Endothelial cell of hepatic sinusoid (primary cell): Measurements from ENCODE around the gene MAGI1.

ENCODE experiments used
- in situ Hi-C: cut with HindIII; loops from 2 replicates; pipeline ENCODE4 v1.10.0; 2017; ENCODE audit warnings: low sequenced_read_pairs

Gene MAGI1

DNA sequence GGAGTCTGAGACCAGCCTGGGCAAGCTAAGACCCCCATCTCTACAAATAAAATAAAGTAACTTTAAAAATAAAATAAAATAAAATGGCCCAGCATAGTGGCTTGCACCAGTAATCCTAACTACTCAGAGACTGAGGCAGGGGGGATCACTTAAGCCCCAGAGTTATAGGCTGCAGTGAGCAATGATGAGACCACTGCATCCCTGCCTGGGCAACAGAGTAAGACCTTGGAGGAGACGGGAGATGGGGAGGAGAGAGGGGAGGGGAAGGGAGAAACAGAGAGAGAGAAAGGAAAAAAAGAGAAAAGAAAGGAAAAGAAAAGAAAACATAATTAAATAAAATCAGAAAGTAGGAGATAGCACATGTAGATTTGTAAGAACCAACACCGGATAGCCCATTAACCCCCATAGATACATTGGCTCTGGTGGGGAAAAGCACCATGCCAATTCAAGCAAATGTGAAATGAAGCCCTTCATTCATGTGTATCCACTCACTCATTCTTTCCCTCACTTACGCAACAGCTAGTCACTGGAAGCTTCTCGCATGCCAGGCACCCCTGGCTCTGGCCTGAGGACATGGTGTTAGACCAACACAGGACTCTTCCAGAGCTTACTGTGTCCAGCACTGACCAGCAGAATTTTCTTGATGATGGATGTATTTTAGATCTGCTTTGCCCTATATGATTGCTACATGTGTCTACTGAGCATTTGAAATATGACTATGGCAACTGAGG, 183.2 kb downstream of the MAGI1 start:
- in situ Hi-C loops, result no loop called here

DNA sequence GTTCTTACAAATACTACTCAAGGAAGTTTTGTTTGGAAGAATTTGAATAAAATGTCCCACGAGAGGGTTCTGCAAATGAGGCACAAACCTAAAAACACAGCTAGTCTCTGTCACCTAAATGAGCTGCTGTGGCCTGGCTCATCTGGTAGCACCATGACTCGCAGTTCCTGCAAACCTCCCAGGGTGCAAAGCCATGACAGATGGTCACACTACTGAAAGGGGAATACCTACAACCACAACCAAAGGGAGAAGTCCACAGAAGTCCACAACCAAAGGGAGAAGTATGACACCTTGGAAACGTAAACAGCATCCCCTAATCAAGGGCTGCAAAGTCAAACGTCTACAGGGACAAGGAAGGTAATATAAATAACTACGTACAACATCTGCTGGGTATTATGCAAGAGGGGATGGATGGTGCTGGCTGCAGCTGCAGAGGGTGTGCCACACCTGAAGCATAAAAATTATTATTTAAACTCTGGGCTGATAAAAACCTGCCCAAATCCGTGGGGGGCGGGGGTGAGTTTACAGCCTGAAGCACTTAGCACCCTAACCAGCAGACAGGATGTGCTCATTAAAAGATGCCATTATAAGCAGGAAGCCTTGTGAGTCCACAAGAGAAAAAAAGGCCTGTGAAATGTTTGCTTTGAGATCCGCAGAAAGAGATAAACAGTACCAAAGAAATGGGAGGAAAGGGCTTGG, 184.0 kb downstream of the MAGI1 start:
- in situ Hi-C loops, result no loop called here

DNA sequence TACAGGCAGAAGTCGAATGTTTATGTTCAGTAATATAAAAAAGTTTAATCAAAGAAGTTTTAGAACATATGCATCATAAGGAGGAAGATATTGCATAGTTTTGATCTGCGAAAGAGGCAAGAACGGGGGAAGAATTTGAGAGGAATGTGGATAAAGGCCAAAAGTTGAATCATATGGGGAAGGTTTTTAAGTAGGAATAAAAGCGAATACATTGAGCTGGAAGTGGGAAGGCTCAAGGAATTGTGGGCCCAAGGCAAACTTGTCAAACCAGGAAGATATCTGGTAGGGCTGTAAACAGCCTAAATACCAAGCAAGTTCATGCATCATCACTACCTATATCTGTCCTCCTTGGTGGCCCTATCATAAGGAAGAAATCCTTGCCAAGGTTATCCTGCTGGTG, 186.9 kb downstream of the MAGI1 start:
- in situ Hi-C loops, result no loop called here

DNA sequence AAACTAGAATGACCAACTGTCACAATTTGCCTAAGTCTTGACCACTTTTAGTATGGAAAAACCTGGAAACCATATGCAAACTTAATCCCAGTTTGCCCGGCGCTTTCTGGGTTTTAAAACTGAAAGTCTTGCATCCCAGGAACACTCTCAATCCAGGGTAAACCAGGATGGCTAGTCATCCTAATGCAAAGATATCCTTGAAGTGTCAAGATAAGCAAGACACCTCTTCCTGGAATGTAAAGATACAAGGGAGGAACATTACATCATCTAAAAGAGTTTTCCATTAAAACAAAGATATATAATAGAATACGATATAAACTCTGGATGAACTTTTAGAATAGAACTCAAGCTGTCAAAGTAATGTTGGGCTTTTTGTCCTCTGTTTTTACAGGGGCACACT, 188.5 kb downstream of the MAGI1 start:
- in situ Hi-C loops, result no loop called here

DNA sequence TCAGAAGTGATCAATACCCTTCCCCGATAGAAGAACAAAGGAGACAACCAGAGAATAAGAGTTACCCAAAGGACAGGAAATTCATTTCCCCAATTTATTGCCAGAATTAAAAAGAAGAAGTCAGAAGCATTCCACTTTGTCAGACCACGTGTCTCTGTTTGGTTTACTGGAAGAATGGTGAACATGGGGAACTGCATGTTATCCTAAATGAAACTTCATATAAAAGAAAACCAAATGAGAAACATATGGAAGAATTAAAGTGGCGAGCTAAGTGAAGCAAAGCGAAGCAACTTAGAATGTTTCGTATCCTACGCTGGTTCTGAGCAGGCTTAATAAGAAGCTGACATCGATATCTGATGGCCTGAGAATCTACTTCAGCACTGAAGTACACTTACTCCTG, 190.7 kb downstream of the MAGI1 start:
- in situ Hi-C loops, result no loop called here

DNA sequence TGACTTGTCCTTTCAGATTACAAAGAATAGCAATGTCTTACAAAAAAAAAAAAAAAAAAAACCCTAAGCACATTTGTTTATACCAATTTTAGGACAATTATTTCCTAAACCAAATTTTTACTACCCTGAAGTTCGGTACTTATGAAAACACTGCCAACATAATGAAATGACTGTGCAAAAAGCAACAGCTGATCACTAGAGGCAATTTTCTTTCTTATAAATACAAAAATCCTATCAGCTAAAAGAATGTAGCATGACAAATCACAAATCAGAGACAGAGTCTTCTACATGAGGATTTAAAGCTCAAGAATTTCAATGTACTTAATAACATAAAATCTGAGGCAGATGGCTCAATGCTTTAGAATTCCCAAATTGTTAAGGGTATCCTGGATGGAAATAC, 191.8 kb downstream of the MAGI1 start:
- in situ Hi-C loops, result no loop called here

DNA sequence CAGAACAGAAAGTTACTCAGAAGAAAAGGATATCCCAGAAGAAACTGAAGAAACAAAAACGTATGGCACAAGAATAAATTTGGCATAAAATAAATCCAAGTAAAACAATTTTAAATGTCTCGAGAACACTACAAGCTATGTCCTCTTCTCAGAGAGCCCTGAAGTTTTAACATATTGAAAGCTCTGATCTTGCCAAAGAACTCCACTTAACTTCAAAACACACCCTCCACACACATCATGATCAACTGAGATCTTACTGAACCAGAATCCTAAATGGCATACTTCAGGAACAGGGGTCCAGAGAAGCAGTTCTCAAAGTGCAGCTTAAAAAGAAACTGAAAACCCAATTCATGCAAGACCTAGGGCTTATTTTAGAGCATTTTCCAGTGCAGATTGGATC, 194.3 kb downstream of the MAGI1 start:
- in situ Hi-C loops, result no loop called here

DNA sequence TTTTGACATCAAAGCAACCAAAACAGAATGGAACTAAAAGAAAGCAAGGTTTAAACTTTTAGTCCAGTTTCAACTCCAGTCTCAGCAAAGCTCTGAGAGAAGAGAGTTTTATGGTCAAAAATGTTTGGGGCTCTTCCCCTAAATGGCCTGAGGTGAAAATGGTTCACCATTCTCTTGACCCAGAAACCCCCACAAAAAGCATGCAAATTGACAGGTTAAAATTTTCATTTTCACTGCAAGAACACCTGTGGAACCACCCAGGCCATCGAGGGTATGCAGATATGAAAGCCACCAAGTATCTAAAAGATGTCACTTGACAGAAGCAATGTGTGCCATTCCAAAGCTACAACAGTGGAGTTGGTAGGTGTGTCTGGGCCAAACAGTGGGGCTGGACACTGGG, 195.0 kb downstream of the MAGI1 start:
- in situ Hi-C loops, result no loop called here

DNA sequence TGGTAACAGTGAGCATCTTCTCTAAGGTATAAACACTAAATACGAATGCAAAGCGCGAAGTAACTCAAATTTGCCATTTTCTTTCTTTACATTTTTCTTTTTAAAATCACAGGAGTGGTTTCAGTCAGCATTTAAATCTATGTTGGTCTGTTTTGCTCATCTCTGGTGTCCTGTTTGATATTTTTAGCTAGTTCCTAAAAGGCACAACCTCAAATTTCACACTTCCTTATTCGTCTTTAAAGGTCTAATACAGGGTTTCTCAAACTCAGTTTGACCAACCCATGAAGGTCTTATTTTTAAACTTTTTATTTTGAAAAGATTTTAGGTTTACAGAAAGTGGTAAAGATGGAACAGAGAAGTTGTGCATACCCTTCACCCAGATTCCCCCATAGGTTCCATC, 201.1 kb downstream of the MAGI1 start:
- in situ Hi-C loops, result no loop called here

DNA sequence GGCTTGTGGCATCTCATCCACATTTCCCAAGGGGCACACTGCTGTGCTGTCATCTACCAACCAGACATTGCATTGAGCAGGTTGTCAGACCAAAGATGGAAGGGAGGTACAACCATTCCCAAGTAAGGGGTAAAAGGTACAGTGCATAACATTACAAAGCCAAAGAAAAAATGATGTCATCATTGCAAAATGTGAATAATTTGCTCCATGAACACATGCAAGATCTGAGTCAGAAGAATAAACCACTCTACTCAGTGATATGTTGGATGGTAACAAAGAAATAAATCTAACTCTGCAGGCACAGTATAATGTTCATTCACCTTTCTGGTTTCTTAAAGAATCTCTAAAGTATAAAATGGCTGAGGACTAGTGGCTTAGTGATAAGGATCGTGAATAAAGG, 202.7 kb downstream of the MAGI1 start:
- in situ Hi-C loops, result no loop called here

DNA sequence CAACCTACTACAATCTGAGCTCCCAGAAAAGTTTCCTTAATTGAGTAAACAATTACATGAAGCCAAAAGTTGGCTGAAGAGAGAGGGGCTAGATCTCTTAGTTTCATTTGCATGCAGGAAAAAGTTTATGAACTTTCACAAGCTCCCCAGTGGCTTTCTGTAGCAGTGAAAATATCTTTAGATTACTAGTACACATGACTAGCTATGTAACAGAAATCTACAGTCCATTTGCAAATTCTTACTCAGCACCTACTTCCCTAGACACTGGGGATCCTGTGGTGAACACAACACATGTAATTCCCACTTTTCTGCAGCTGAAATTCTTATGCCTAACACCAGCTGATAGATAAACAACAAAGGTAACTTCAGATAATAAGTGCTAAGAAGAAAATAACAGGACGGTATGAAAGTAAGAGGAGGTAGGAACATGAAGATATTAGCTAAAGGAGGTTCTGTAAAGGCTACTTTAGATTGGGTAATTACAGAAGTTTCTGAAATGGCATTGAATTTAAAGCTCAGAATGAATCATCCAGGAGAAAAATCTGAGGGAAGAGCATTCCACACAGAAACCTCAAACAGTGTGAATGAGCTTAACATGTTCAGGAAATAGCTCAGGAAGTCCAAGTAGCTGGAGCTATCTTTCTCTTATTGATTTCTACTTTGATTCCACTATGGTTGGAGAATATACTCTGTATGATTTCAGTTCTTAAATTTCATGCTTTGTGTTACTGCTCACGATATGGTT, 204.8 kb downstream of the MAGI1 start:
- in situ Hi-C loops, result loop anchor here (5.0 kb wide), 1 partner anchor 37 kb away; no protein-coding TSS in a partner anchor

DNA sequence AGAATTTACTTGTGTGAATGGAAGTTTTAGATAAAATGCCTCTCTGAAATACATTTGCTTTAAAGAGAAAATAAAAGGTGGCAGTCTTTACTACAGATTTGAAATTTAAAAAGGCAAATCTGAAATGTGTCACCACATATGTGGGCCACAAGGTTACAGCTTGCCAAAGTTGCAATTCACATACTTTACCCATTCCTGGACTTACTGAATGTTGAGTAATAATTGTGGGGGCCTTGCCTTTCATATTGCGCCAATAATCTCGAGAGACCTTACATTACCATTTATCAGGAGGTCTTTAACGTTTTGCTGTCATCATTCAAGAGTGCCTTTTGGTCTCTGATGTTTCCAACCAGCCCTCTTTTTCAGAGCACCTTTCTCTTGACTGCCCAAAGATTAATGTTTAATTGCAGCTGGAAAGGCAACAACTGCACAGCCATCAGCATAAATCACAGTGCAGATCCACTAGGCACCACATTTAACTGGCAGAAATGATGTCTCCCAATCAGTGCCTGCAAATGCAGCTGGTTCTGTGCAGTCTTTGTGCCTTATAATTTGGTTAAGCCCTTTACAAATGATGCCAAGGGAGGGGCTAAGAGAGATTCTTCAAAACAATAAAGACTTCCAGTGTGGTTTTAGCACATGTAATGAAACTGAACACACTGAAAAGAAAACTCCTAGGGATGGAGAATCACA, 206.8 kb downstream of the MAGI1 start:
- in situ Hi-C loops, result loop anchor here (5.0 kb wide), 1 partner anchor 35 kb away; no protein-coding TSS in a partner anchor

DNA sequence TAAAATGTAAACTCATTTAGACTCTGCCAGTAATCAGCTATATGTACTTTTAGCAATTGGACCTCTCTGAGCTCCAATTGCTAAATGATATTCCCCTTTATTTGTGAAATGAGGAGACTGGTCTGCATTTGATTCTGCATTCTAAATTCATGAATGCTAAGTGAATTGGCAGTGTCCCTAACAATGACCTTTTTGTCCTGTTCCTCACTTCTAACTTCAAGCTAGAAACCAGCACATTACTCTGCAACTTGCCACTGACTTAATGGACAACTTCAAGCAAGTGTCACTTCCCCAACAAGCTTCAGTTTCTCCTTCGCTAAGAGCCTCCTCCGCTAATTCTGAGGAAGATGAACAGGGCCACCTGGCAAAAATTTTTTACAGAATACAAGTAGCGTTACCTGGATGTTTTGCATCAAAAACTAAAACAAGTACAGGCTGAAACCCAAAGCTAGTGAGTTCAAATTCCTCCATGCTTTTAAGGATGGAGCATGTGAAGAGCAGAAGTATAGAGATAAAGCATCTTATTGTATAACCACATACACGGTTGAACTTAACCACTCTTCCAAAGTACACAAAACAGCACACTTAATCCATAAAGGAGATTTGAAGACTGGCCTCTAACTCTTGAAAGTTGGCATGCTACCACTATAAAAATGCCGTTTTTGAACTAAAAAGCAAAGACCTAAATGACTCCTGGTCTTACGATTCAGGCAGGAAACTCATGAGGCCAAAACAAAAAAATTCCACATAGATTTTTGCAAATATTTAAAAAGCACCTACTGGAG, 207.6 kb downstream of the MAGI1 start:
- in situ Hi-C loops, result loop anchor here (5.0 kb wide), 1 partner anchor 34 kb away; no protein-coding TSS in a partner anchor

DNA sequence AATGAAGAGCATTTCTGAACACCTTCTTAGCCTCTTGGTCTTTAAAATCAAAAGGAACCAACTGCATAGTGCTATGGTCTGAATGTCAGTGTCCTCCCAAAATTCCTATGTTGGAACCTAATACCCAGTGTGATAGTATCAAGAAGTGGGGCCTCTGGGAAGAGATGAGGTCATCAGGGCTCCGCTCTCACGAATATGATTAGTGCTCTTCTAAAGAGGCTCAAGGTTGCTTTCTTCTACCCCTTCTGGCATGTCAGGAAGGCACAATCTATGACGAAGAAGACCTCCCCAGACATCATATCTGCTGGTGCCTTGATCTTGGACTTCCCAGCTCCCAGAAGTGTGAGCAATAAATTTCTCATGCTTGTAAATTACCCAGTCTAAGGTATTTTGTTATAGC, 209.5 kb downstream of the MAGI1 start:
- in situ Hi-C loops, result no loop called here

DNA sequence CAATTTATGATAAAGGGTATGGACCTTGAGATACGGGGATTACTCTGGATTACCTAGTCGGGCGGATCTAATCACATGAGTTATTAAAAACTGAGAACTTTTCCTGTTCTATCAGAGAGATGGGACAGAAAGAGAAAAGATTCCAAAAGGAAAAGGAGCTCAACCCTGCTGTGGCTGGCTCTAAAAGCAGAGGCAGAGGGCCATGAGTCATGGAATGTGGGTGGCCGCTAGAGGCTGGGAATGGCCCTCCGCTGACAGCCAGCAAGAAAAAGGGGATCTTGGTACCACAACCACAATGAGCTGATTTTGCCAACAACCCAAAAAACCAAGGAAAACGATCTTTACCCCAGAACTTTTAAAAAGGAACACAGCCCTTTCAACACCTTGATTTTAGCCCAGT, 210.0 kb downstream of the MAGI1 start:
- in situ Hi-C loops, result no loop called here

DNA sequence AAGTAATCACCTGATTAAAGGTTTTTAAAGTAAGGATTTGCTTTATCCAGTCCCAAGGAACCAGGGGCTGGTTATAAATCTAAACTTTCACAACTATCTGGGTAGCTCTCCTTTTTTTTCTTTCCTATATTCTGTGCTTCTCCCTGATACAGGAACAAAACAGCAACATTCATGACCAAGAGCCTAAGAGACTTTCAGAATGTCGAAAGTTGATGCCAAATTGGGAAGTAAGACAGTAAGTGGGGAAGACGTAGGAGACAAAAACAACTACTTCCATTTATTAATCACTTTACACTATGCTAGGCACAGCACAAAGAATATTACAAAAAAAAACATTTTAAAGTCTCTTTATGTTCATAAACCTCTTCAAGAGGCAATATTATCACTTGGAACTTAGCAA, 211.6 kb downstream of the MAGI1 start:
- in situ Hi-C loops, result no loop called here

DNA sequence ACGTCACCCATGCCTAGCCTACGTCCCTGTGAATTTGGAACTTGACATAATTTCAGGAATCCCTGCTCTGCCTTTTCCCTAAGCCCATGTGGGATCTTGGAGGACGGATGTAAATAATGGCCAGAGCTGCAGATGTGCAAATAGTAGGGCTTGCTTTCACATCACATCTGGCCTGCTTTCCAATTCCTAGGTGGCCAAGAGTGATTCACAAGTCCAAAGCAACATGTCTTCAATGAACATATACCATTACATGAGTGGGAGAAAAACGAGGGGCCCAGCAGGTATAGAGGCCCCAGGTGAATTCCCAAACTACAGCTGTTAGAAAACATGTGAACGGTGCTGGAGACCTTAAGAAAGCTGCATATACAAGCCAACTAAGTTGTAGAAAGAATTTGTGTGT, 214.6 kb downstream of the MAGI1 start:
- in situ Hi-C loops, result no loop called here

DNA sequence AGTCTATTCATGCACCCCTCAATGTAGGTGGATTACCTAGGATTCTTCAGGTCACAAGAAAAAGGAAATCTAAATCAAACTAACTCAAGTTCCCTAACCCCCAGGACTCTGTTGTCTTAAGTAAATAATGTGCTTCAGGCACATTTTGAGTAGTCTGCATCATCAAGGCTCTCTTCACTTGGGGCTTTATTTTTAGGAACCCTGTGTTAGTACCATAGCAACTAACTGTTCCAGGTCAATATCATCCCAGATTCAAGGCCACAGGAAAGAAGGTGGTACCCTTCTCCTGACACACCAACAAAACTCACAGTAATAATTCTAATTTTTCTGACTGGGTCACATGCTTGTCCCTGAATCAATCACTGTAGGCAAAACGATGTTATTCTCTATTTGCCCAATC, 218.1 kb downstream of the MAGI1 start:
- in situ Hi-C loops, result no loop called here

DNA sequence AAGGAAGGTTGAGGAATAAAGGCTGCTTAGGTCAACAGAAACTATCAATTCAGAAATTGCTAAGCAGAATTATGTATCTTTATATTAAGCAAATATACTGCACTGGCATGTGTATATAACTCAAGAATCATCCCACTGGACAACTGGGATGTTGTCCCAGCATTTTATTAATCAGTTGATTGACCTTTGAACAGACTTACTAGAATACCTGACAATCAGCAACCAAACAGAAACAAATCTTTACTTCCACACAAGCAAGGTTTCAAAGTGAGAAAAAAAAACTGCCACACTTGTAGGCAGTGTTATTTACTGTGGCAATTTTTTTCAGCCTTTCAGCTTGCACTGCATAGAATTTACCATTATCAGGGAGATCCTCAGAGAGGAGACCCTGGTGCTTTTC, 218.8 kb downstream of the MAGI1 start:
- in situ Hi-C loops, result no loop called here

DNA sequence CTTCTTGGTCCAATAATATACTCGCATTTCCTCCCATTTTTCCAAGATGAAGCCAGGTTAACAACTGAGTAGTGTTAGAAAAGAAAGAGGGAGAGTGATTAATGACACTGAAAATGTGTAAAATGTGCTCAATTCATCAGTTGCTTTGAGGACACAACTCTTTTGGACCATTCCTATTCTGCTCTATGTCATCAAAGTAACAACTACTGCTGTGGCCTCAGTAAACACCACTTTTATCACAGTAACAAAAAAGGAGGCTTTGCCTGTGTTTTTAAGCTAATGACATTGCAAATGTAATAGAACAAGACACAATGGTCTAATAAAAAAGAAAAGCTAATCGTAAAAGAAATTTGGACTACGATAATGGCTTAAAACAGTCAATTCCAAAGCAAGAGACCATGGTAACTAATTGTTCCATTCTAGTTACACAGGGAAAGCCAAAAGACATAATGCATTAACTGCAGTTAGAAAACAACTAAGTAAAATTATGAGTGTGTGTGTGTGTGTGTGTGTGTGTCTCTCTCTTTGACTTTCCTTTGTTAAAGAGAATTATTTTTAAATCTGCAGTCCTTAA, 221.1 kb downstream of the MAGI1 start:
- in situ Hi-C loops, result no loop called here
